HepG2 (cell line): ENCODE results near the gene TMC8. TPM values are rescaled to one million over a fixed set of nuclear protein-coding genes. Genes with fewer than 3 reads are reported as not detected.

ENCODE experiments used
- BORCS8-MEF2B ChIP-seq: sonication (generic); formaldehyde crosslinking; IDR thresholded peaks from 2 replicates; pipeline ENCODE4 v1.8.0; 2022; ENCODE audit warnings: mild to moderate bottlenecking, missing genetic modification reagents
- HDAC2 ChIP-seq: sonication (generic); formaldehyde crosslinking; IDR thresholded peaks from 2 replicates; pipeline ENCODE4 v1.4.0; 2020; ENCODE audit warnings: missing genetic modification reagents
- PHF20 ChIP-seq: sonication (generic); formaldehyde crosslinking; IDR thresholded peaks from 2 replicates; pipeline ENCODE4 v1.5.0; 2020; ENCODE audit warnings: mild to moderate bottlenecking, missing genetic modification reagents
- XBP1 ChIP-seq: sonication (generic); formaldehyde crosslinking; IDR thresholded peaks from 2 replicates; pipeline ENCODE4 v1.5.0; 2020; ENCODE audit warnings: missing genetic modification reagents
- ZBTB38 ChIP-seq: sonication (generic); formaldehyde crosslinking; IDR thresholded peaks from 2 replicates; pipeline ENCODE4 v1.5.1; 2020; ENCODE audit warnings: mild to moderate bottlenecking, missing genetic modification reagents
- ZBTB8A ChIP-seq: sonication (generic); formaldehyde crosslinking; IDR thresholded peaks from 2 replicates; pipeline ENCODE4 v1.4.0; 2020; ENCODE audit warnings: mild to moderate bottlenecking, low read depth, missing genetic modification reagents, borderline replicate concordance
- ZNF180 ChIP-seq: sonication (generic); formaldehyde crosslinking; IDR thresholded peaks from 2 replicates; pipeline ENCODE4 v1.4.0; 2020; ENCODE audit warnings: low read depth, missing genetic modification reagents, borderline replicate concordance
- ZNF264 ChIP-seq: sonication (generic); formaldehyde crosslinking; IDR thresholded peaks from 2 replicates; pipeline ENCODE4 v1.4.0; 2020; ENCODE audit warnings: missing genetic modification reagents
- ZNF274 ChIP-seq: sonication (generic); formaldehyde crosslinking; IDR thresholded peaks from 2 replicates; pipeline ENCODE4 v1.5.1; 2020; ENCODE audit warnings: mild to moderate bottlenecking, missing genetic modification reagents
- ZNF550 ChIP-seq: sonication (generic); formaldehyde crosslinking; IDR thresholded peaks from 2 replicates; pipeline ENCODE4 v1.4.0; 2020; ENCODE audit warnings: mild to moderate bottlenecking, missing genetic modification reagents, borderline replicate concordance
- polyA plus RNA-seq, 8 experiments: library from polyadenylated mRNA; depleted of rRNA in 3 of 8; stranded (reverse) in 7 of 8; unstranded in 1 of 8; fragments of >200 nt; fragmentation: Illumina TruSeq in 4 of 8; extraction: Trizol in 4 of 8; gene quantifications; 2 replicates each; pipeline versions ENCODE4 v1.2.1 to v1.2.3, GENCODE V29; 2011 to 2016; ENCODE audit warnings: low read depth in 4 of 8, missing spikeins in 1 of 8, mixed read lengths in 1 of 8; ENCODE audit not compliant: insufficient read depth in 1 of 8
- total RNA-seq, 5 experiments: library from RNA; depleted of rRNA; stranded (reverse); fragments of >200 nt; fragmentation: Illumina TruSeq; extraction: Trizol; gene quantifications; 2 replicates each; pipeline ENCODE4 v1.2.3, GENCODE V29; 2016; ENCODE audit warnings: low read depth in 1 of 5
- TF ChIP-seq, protein P1 (sequence below): IDR thresholded peaks from 2 replicates; pipeline ENCODE4 v1.4.0; 2020; ENCODE audit warnings: mild to moderate bottlenecking, missing genetic modification reagents
- TF ChIP-seq, protein P2 (sequence below), 2 experiments: fragments of 450-650 bp in 1 of 2; sonication (generic) in 1 of 2; formaldehyde crosslinking; IDR thresholded peaks; 2 replicates each; pipeline versions ENCODE4 v1.5.0 to v1.8.0; 2020 to 2022; ENCODE audit warnings: mild to moderate bottlenecking in 1 of 2, missing genetic modification reagents in 1 of 2
- TF ChIP-seq, protein P3 (sequence below): sonication (generic); formaldehyde crosslinking; conservative IDR thresholded peaks from 2 replicates; pipeline ENCODE4 v1.4.0; 2020; ENCODE audit warnings: missing genetic modification reagents
- TF ChIP-seq, protein P4 (sequence below), 2 experiments: sonication (generic) in 1 of 2; formaldehyde crosslinking in 1 of 2; IDR thresholded peaks; 2 replicates each; pipeline versions ENCODE4 v1.6.1 to v1.9.0; 2014 to 2022; ENCODE audit warnings: antibody characterized with exemption in 1 of 2, borderline replicate concordance in 1 of 2, inconsistent platforms in 1 of 2, low read depth in 1 of 2, missing genetic modification reagents in 1 of 2

The TMC8 gene
- total and polyA plus RNA-seq, 2 of the 13 experiments (the other 11 are each of a cell fraction or from before 2014, with no cell fraction given) = 0.53 to 7.8 TPM

DNA sequence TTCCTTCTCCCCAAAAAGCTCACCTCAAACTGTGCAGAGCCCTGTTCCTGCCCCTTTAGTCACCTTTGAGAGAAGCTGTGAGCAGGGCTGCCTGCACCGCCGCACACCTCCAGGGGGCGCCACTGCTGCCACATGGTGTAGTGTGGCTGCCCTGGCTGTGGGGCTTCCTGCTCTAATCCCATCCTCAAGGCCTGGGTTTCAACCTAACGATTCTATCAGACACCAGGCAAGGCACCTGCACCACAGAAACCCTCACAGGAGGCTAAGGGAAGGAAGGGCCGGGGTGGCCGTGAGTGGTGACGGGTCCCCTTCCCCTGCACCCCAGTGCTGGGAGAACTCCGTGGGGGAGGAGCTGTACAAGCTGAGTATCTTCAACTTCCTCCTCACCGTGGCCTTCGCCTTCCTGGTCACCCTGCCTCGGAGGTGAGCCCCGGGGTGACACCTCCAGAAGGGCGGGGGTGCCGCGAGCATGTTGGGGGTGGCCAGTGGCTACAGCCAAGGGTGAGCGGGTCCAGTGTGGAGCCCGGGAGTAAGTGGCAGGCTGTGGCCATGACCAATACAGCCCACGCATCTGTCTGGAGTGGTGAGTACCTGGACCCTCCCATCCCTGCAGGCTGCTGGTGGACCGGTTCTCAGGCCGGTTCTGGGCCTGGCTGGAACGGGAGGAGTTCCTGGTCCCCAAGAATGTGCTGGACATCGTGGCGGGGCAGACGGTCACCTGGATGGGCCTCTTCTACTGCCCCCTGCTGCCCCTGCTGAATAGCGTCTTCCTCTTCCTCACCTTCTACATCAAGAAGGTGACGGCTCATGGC lies 7.0 kb downstream of the TMC8 start (continued):
- no peak; the same call in 1 of the 2 replicates for TF ChIP-seq ZNF550 (CRISPR knock-in tag)
- TF ChIP-seq ZNF264 (CRISPR knock-in tag) = no peak
- TF ChIP-seq PHF20 = no peak
- no peak for TF ChIP-seq ZNF180 (CRISPR knock-in tag)
- TF ChIP-seq, protein P1, sequence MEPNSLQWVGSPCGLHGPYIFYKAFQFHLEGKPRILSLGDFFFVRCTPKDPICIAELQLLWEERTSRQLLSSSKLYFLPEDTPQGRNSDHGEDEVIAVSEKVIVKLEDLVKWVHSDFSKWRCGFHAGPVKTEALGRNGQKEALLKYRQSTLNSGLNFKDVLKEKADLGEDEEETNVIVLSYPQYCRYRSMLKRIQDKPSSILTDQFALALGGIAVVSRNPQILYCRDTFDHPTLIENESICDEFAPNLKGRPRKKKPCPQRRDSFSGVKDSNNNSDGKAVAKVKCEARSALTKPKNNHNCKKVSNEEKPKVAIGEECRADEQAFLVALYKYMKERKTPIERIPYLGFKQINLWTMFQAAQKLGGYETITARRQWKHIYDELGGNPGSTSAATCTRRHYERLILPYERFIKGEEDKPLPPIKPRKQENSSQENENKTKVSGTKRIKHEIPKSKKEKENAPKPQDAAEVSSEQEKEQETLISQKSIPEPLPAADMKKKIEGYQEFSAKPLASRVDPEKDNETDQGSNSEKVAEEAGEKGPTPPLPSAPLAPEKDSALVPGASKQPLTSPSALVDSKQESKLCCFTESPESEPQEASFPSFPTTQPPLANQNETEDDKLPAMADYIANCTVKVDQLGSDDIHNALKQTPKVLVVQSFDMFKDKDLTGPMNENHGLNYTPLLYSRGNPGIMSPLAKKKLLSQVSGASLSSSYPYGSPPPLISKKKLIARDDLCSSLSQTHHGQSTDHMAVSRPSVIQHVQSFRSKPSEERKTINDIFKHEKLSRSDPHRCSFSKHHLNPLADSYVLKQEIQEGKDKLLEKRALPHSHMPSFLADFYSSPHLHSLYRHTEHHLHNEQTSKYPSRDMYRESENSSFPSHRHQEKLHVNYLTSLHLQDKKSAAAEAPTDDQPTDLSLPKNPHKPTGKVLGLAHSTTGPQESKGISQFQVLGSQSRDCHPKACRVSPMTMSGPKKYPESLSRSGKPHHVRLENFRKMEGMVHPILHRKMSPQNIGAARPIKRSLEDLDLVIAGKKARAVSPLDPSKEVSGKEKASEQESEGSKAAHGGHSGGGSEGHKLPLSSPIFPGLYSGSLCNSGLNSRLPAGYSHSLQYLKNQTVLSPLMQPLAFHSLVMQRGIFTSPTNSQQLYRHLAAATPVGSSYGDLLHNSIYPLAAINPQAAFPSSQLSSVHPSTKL (CRISPR knock-in tag) = no peak
- no peak for TF ChIP-seq ZNF274 (CRISPR knock-in tag)
- TF ChIP-seq, protein P2, sequence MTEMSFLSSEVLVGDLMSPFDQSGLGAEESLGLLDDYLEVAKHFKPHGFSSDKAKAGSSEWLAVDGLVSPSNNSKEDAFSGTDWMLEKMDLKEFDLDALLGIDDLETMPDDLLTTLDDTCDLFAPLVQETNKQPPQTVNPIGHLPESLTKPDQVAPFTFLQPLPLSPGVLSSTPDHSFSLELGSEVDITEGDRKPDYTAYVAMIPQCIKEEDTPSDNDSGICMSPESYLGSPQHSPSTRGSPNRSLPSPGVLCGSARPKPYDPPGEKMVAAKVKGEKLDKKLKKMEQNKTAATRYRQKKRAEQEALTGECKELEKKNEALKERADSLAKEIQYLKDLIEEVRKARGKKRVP (CRISPR knock-in tag; IDR thresholded peaks at IDR 0.05) = 0 out of 4 replicates have a peak, but pooled peaks of 1 of the 2 experiments have one; percentile 11
- TF ChIP-seq ZBTB38 (CRISPR knock-in tag) = peak; percentile 69; the same call in 1 of the 2 replicates
- TF ChIP-seq XBP1 (CRISPR knock-in tag) = no peak
- TF ChIP-seq, protein P3, sequence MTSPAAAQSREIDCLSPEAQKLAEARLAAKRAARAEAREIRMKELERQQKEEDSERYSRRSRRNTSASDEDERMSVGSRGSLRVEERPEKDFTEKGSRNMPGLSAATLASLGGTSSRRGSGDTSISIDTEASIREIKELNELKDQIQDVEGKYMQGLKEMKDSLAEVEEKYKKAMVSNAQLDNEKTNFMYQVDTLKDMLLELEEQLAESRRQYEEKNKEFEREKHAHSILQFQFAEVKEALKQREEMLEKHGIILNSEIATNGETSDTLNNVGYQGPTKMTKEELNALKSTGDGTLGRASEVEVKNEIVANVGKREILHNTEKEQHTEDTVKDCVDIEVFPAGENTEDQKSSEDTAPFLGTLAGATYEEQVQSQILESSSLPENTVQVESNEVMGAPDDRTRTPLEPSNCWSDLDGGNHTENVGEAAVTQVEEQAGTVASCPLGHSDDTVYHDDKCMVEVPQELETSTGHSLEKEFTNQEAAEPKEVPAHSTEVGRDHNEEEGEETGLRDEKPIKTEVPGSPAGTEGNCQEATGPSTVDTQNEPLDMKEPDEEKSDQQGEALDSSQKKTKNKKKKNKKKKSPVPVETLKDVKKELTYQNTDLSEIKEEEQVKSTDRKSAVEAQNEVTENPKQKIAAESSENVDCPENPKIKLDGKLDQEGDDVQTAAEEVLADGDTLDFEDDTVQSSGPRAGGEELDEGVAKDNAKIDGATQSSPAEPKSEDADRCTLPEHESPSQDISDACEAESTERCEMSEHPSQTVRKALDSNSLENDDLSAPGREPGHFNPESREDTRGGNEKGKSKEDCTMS (CRISPR knock-in tag) = no peak
- TF ChIP-seq BORCS8-MEF2B (CRISPR knock-in tag) = no peak
- TF ChIP-seq HDAC2 (CRISPR knock-in tag) = 0 out of 2 replicates have a peak, but pooled peaks have one; percentile 12
- no peak for TF ChIP-seq ZBTB8A (CRISPR knock-in tag)
- TF ChIP-seq, protein P4, sequence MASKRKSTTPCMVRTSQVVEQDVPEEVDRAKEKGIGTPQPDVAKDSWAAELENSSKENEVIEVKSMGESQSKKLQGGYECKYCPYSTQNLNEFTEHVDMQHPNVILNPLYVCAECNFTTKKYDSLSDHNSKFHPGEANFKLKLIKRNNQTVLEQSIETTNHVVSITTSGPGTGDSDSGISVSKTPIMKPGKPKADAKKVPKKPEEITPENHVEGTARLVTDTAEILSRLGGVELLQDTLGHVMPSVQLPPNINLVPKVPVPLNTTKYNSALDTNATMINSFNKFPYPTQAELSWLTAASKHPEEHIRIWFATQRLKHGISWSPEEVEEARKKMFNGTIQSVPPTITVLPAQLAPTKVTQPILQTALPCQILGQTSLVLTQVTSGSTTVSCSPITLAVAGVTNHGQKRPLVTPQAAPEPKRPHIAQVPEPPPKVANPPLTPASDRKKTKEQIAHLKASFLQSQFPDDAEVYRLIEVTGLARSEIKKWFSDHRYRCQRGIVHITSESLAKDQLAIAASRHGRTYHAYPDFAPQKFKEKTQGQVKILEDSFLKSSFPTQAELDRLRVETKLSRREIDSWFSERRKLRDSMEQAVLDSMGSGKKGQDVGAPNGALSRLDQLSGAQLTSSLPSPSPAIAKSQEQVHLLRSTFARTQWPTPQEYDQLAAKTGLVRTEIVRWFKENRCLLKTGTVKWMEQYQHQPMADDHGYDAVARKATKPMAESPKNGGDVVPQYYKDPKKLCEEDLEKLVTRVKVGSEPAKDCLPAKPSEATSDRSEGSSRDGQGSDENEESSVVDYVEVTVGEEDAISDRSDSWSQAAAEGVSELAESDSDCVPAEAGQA (IDR thresholded peaks at IDR 0.05; ENCODE audit: low read depth) = no peak
- TF ChIP-seq, protein P4 (CRISPR knock-in tag; IDR thresholded peaks at IDR 0.05; ENCODE audit: borderline replicate concordance) = no peak
